ENCODE data around the gene HPCA. TPM values are rescaled to one million over a fixed set of nuclear protein-coding genes. Genes with fewer than 3 reads are reported as not detected.

Gene HPCA
- total and polyA plus RNA-seq, 2 donors (not counting 3 experiments of a cell fraction or from before 2014, with no cell fraction given) = not detected

DNA sequence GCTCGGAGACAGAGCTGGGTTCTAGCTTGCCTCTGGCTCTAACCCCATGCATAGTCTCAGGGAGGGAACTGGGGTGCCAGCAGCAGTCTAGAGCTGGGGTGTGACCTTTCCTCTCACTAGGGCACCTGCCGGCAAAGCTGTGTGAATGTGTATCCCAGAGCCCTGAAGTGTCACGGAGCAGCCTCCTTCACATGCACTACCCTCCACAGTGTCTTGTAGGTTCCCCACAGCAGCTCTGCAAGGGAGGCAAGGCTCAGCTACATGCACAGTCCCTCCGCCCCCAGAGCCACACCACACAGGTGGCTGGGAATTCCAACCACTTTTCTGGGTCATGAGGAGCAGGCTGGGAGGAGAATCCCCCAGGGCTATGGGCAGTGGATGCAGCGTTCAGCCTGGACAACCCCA, 7.7 kb upstream of the HPCA start:
- dilution Hi-C loops (cut with MboI; ENCODE audit: extremely low pct_ligation_motif_present, low sequenced_read_pairs) = no loop called here
- H3K9me3 ChIP-seq (replicated peaks; ENCODE audit: control insufficient read depth, insufficient read depth, low read length) = no peaks in the 10 kb centered on the region
- H3K36me3 ChIP-seq (ENCODE audit: control insufficient read depth in 2 of 2, extremely low read depth in 1 of 2, insufficient read depth in 2 of 2, low read length in 2 of 2) = no peaks in the 10 kb centered on the region
- H3K9me1 ChIP-seq (replicated peaks; ENCODE audit: control insufficient read depth, extremely low read depth, insufficient read depth, low read length) = no peaks in the 10 kb centered on the region
- no peak overlapping the region for H3K27ac ChIP-seq (ENCODE audit: insufficient read depth, low read depth, low read length)
- H3K79me2 ChIP-seq (ENCODE audit: control insufficient read depth, insufficient read depth, low read length) = no peaks in the 10 kb centered on the region
- H3K4me3 ChIP-seq (replicated peaks in 1 of 3; ENCODE audit: insufficient read depth in 1 of 3, low read depth in 1 of 3, low read length in 3 of 3) = no peak overlapping the region
- FAIRE-seq = no peak
- H3K4me1 ChIP-seq (ENCODE audit: control insufficient read depth, extremely low read depth, insufficient read depth, low read length) = no peaks in the 10 kb centered on the region
- DNase-seq (ENCODE audit: low read depth, low spot score) = no peak
- no peaks in the 10 kb centered on the region for H4K20me1 ChIP-seq (replicated peaks; ENCODE audit: control insufficient read depth, extremely low read depth, insufficient read depth, low read length)
- H3K4me2 ChIP-seq (ENCODE audit: insufficient read depth, low read length) = no peak overlapping the region
- ChIA-PET POLR2A (no interaction called here), CTCF (interaction anchor here (0.7 to 6.0 kb wide), 7 partner anchors 8 to 211 kb away, joined by 3 to 175 read pairs (median 4); partner anchors contain the start of gene HPCA)
- H3K9ac ChIP-seq (replicated peaks; ENCODE audit: extremely low read depth, insufficient read depth, low read length) = no peak overlapping the region
- peaks cover 0 to 4% of the 10 kb centered on the region in 2 experiments for H3K27me3 ChIP-seq (ENCODE audit: control insufficient read depth in 2 of 2, insufficient read depth in 2 of 2, low read length in 2 of 2)
- intact Hi-C loops (cut with micrococcal nuclease) = no loop called here
- BruUV-seq (replicated peaks) = no TSS peak
- TF ChIP-seq EZH2 (IDR thresholded peaks at IDR 0.05; ENCODE audit: borderline replicate concordance, low read depth, low read length, severe bottlenecking) (no peak), JUN (IDR thresholded peaks at IDR 0.05; ENCODE audit: borderline replicate concordance, insufficient read depth, insufficient read length, low read depth) (no peak), FOS (IDR thresholded peaks at IDR 0.05; ENCODE audit: borderline replicate concordance, insufficient read depth, low read length) (no peak), MYC (IDR thresholded peaks at IDR 0.05; ENCODE audit: low read depth, low read length) (no peak)
- TF ChIP-seq, protein P1, sequence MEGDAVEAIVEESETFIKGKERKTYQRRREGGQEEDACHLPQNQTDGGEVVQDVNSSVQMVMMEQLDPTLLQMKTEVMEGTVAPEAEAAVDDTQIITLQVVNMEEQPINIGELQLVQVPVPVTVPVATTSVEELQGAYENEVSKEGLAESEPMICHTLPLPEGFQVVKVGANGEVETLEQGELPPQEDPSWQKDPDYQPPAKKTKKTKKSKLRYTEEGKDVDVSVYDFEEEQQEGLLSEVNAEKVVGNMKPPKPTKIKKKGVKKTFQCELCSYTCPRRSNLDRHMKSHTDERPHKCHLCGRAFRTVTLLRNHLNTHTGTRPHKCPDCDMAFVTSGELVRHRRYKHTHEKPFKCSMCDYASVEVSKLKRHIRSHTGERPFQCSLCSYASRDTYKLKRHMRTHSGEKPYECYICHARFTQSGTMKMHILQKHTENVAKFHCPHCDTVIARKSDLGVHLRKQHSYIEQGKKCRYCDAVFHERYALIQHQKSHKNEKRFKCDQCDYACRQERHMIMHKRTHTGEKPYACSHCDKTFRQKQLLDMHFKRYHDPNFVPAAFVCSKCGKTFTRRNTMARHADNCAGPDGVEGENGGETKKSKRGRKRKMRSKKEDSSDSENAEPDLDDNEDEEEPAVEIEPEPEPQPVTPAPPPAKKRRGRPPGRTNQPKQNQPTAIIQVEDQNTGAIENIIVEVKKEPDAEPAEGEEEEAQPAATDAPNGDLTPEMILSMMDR (IDR thresholded peaks at IDR 0.05; ENCODE audit: extremely low read depth in 1 of 2, insufficient read depth in 1 of 2, low read depth in 1 of 2, low read length in 2 of 2) = no peak
- TF ChIP-seq, protein P2, sequence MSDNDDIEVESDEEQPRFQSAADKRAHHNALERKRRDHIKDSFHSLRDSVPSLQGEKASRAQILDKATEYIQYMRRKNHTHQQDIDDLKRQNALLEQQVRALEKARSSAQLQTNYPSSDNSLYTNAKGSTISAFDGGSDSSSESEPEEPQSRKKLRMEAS (IDR thresholded peaks at IDR 0.05; ENCODE audit: insufficient read depth, insufficient read length) = no peak
- no peak overlapping the region for H2AFZ ChIP-seq (ENCODE audit: low read depth, low read length)

All from endothelial cell of umbilical vein (primary cell).